Ascending aorta (tissue), 2 donors: Measurements from ENCODE around the gene TMEM266. TPM values are rescaled to one million over a fixed set of nuclear protein-coding genes. Genes with fewer than 3 reads are reported as not detected.

Experiments used
- DNase-seq, 2 donors: peaks; one replicate each; pipeline ENCODE4 v3.0.0-alpha.2; 2019; ENCODE audit warnings: low spot score in 2 of 2
- H3K27ac ChIP-seq, 2 donors: fragments of 200-600 bp; sonication (generic); one replicate each; pipeline ENCODE4 v1.5.1; 2016 to 2017; ENCODE audit warnings: mild to moderate bottlenecking in 1 of 2
- H3K27me3 ChIP-seq: fragments of 200-600 bp; sonication (generic); one replicate; pipeline ENCODE4 v1.5.1; 2017
- H3K36me3 ChIP-seq, 2 donors: fragments of 200-600 bp; sonication (generic); one replicate each; pipeline ENCODE4 v1.5.1; 2016
- H3K4me1 ChIP-seq, 2 donors: fragments of 200-600 bp; sonication (generic); one replicate each; pipeline ENCODE4 v1.5.1; 2016 to 2017; ENCODE audit warnings: mild to moderate bottlenecking in 1 of 2
- H3K4me3 ChIP-seq, 2 donors: fragments of 200-600 bp; sonication (generic); one replicate each; pipeline ENCODE4 v1.5.1; 2016 to 2017; ENCODE audit warnings: mild to moderate bottlenecking in 1 of 2
- H3K9me3 ChIP-seq, 2 donors: fragments of 200-600 bp; sonication (generic); one replicate each; pipeline ENCODE4 v1.5.1; 2016
- CTCF ChIP-seq, 3 experiments: fragments of 200-600 bp in 2 of 3; fragments of 450-650 bp in 1 of 3; sonication (generic) in 2 of 3; IDR thresholded peaks; one replicate each; pipeline ENCODE4 v1.5.1; 2016 to 2019; ENCODE audit warnings: antibody characterized with exemption in 3 of 3, mild to moderate bottlenecking in 1 of 3, moderate library complexity in 1 of 3
- intact Hi-C: fragments of 100-400 bp; cut with DNase I; formaldehyde crosslinking; loops from one replicate; pipeline ENCODE4 v1.15.1; 2023
- total RNA-seq: library from RNA; depleted of rRNA; stranded (reverse); fragments of >200 nt; gene quantifications from one replicate; pipeline ENCODE4 v1.1.0, GENCODE V29; 2016

TMEM266 gene
- total RNA-seq, 1 donor from 2014 or later = not detected

DNA sequence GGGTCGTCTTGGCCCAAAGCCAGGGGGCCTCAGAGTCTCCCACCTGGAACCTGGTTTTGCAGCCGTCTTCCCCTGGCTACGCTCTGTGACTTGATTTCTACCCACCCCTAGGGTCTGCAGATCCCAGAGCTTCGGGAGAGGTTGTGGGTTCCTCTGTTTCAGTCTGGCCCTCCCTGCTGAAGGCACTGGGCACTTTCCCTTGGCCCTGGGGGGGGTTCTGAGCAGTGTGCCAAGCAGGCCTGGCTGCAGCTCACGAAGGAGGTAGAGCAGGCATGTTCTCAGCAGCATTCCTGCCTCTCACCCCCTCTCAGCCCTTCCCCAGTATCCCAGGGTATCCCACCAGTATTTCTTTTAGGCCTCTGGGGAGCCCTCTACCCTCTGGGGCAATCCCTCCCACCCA lies 99.0 kb downstream of the TMEM266 start:
- TF ChIP-seq CTCF (IDR thresholded peaks at IDR 0.05) = no peak
- Histone ChIP-seq H3K4me3 (no peak overlapping the region), H3K27me3 (no peaks in the 10 kb centered on the region), H3K9me3 (no peaks in the 10 kb centered on the region), H3K36me3 (no peaks in the 10 kb centered on the region), H3K4me1 (no peaks in the 10 kb centered on the region), H3K27ac (no peak overlapping the region)
- no peak for DNase-seq
- intact Hi-C loops = no loop called here

GRCh38 chr15:76159282-76159681 lies 99.5 kb downstream of the TMEM266 start:
- intact Hi-C loops = no loop called here
- Histone ChIP-seq H3K36me3 (no peaks in the 10 kb centered on the region), H3K27ac (no peak overlapping the region), H3K4me3 (no peak overlapping the region), H3K9me3 (no peaks in the 10 kb centered on the region), H3K4me1 (no peaks in the 10 kb centered on the region), H3K27me3 (no peaks in the 10 kb centered on the region)
- no peak for TF ChIP-seq CTCF (IDR thresholded peaks at IDR 0.05)
- no peak for DNase-seq

DNA sequence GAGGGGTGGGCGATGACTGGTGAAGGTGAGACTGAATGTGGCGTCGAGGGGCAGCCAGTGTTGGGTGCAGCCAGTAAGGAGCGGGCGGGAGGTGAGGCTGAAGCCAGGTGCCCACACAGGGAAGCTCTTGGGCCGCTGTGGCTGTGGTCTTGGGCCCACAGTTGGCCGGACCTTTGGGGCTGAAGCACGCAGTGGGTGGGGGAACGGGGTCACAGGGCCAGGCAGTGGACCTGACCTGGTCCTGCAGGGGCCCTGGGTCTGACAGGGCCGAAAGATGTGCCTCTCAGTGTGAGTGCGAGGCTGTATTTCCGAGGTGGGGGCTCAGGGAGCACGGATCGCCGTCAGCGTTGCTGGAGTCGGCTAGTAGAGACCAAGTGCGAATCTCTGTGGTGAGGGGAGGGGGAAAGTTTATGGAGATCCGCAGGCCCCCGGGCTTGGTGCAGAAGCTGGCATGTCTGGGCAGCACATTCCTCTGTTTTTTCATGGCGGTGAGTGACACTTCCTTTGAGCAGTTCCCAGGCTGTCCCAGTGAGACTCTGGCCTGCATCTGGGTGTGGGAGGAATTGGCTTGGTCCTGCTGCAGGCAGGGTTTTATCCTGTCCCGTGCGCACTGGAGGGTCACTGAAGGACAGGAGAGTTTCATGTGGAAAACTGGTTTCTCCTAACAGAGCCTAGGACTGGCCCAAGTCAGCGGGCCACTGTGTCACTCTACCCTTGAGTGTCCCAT lies 100.8 kb downstream of the TMEM266 start:
- no peak for DNase-seq

DNA sequence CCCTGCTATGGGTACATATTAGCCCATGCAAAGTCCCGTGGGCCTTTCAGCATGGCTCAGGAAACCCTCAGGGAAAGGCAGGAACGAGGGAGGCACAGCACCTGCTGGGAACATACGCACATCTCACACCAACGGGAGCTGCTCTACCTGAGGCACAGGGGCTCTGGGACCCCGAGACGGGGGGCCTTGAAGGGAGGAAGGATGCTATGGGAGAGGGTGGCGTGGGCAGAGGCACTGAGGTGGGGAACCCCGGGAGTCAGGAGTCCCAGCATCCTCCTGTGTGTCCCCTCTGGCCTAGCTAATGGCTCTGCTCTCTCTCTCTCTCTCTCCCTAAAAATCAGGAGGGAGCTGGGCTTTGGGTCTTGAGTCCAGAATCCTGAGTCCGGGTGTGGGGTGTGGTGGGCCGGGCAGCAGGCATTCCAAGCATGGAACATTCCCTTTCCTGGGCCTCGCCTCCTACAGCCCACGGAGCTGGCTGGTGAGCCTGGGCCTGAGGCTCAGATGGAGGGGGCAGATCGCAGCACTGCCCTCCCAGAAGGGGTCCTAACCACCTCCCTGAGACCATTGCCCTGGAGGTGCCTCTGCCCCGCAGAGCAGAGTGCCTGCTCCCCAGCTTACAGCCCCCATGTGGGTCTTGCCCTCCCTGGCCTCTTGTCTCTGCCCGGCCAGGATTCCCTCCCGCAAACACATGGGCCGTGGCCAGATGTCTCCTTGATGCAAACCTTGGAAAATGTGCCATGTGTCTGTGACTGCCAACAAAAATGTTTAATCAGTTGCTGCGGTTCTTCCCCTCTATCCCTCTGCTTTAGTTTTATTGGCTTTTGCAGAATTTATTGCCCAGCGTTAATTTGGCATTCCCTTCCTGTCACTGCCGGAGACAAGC lies 101.6 kb downstream of the TMEM266 start:
- intact Hi-C loops = no loop called here

More for the DNA sequence above, 100.8 kb downstream of the TMEM266 start:
- H3K4me3 ChIP-seq = no peak overlapping the region
- H3K9me3 ChIP-seq = no peaks in the 10 kb centered on the region
- no peak overlapping the region for H3K27ac ChIP-seq
- H3K36me3 ChIP-seq = no peaks in the 10 kb centered on the region
- no peak for TF ChIP-seq CTCF (IDR thresholded peaks at IDR 0.05)
- no peaks in the 10 kb centered on the region for H3K27me3 ChIP-seq
- H3K4me1 ChIP-seq = no peaks in the 10 kb centered on the region
- intact Hi-C loops = no loop called here

GRCh38 chr15:76162036-76162398 lies 102.2 kb downstream of the TMEM266 start:
- Histone ChIP-seq H3K27ac (no peak overlapping the region), H3K27me3 (no peaks in the 10 kb centered on the region), H3K9me3 (no peaks in the 10 kb centered on the region), H3K36me3 (no peaks in the 10 kb centered on the region), H3K4me1 (no peaks in the 10 kb centered on the region), H3K4me3 (no peak overlapping the region)
- TF ChIP-seq CTCF (IDR thresholded peaks at IDR 0.05) = no peak
- intact Hi-C loops = no loop called here
- DNase-seq = no peak

More for the DNA sequence above, 101.6 kb downstream of the TMEM266 start:
- no peaks in the 10 kb centered on the region for H3K9me3 ChIP-seq
- no peak for TF ChIP-seq CTCF (IDR thresholded peaks at IDR 0.05)
- no peaks in the 10 kb centered on the region for H3K27me3 ChIP-seq
- H3K4me1 ChIP-seq = no peaks in the 10 kb centered on the region
- H3K36me3 ChIP-seq = no peaks in the 10 kb centered on the region
- no peak overlapping the region for H3K27ac ChIP-seq
- DNase-seq = no peak
- no peak overlapping the region for H3K4me3 ChIP-seq
